Measurements from ENCODE around the gene CAMK4.

The CAMK4 gene

DNA sequence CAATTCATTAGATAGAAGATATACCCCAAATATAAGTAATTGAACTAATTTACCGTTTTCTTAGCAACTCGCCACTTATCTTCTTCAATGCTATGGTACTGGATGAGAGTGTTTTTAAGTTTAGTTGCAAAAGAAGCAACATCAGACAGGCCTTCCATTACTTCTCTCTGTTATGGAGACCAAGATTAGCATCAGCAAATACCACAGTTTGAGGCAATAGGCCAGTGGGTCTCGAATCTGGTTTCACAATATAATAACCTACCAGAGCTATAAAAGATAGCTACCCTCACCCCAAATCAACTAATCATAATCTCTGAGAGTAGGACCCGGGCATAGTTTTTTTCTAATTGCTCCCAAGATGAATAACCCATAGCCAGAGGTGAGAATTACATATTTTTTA is 283.1 kb downstream of the CAMK4 start:
- DNase-seq = no peak

- DNase-seq = no peak
Observed at GRCh38 chr5:111509119-111509518, 284.9 kb downstream of the CAMK4 start.

DNA sequence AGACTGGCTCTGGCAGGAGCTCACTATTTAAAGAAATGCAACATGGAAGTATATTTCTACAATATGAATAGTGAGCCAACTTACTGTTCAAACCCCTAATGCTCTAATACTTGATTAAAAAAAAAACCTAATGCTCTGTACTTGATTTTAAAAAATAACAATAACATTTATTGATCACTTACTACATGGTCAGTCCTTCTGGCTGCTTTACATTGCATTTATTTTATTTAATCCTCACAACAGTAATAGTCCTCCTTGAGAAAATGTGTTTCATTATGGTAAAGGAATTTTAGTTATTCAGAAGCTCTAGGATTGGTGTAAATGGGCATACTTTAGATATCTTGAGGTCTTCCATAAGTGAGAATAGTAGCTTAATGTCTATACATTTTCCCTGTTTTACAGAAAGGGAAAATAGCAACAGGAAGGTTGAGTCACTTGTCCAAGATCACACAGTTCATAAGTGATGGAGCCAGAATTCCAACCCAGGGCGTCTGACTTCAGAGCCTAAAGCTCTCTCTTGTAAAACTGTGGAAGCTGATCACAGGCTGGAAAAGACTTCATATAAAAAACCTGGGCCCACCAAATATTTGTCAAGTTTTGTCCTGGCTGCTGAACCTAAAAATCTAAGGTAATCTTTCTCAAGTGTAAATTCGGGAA is 287.1 kb downstream of the CAMK4 start:
- no peak for DNase-seq

- DNase-seq = peak; percentile 39
Observed at GRCh38 chr5:111511831-111512374, 287.7 kb downstream of the CAMK4 start.

- peak; percentile 95 for DNase-seq
Observed at GRCh38 chr5:111512375-111513130, 288.4 kb downstream of the CAMK4 start, which contains the start of gene STARD4. Gene STARD4 (minus strand): TSS chr5:111512535. CDS start chr5:111507433, 5,102 bp downstream.

DNA sequence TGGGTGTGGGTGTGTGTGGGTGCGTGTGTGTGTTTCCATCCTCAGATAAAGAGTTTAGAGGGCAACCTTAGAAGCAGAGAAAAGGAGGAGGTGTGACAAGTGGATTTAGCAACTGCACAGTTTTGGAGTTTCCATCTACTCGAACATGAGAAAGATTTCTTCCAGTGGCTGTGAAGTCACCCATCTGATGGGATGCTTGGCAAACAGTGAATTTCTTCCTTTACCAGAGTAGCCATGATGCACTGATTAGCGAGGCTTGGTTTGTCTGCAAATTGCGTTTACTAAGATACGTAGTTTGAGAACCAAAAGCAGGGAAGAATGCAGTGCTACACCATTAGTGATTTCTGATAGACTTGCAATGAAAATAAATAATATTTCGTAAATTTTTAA is 288.9 kb downstream of the CAMK4 start:
- DNase-seq = no peak

DNA sequence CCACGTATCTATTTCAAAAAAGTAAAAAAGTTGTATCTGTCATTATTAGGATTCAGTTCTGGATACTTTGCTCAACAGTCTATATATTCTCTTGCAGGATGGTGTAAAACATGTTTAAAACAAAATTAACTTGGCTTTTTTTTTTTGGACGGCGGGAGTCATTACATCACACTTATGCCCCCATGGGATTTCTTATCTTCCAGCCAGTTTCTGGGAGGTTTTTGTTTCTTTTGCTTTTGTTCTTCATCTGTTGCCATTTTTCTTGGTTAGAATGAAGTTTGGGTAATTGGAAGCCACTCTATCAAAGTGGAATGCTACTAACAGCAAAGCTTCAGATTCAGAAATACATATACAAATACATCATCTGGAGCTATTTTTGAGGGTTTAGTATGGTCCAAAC is 289.9 kb downstream of the CAMK4 start:
- no peak for DNase-seq

- DNase-seq = no peak
Observed at GRCh38 chr5:111517853-111518501, 293.8 kb downstream of the CAMK4 start.

- no peak for DNase-seq
Observed at GRCh38 chr5:111518777-111519176, 294.6 kb downstream of the CAMK4 start.

GRCh38 chr5:111520908-111521307 is 296.7 kb downstream of the CAMK4 start:
- no peak for DNase-seq

DNA sequence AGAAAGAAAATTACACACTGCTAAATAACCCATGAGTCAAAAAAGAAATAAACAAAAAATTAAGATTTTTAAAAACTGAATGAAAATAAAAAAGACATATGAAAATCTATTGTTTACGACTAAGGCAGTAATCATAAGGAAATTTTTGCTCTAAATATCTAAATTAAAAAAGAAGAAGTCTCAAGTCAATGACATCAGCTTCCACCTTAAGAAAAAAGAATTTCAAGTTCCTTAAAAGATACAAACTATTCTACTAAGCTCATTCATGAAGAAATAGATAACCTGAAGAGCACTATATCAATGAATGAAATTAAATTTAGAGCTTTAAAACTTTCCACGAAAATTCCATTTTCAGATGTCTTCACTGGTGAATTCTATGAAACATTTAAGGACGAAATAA is 303.9 kb downstream of the CAMK4 start:
- no peak for DNase-seq

DNA sequence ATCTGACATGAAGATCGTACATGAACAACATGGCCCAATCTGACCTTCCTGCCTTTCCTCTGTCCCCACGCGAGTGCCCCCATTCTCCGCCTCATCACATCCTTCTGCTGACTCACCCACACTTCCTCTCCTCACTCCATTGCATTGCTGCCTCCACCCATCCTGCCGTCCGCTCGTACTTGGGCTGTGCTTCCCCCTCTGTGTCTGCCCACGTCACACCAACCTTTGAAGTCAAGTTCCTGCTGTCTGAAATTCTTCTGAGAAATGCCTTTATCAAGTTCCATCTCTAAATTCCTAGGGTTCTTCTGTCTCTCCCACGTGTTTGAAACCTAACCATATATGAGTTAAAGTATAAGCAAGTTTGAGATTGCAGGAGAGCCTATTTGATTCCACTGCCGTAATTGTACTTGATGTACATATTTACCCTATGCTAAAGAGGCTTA is 306.1 kb downstream of the CAMK4 start:
- DNase-seq = no peak

- no peak for DNase-seq
Observed at GRCh38 chr5:111532886-111533582, 308.9 kb downstream of the CAMK4 start.

DNA sequence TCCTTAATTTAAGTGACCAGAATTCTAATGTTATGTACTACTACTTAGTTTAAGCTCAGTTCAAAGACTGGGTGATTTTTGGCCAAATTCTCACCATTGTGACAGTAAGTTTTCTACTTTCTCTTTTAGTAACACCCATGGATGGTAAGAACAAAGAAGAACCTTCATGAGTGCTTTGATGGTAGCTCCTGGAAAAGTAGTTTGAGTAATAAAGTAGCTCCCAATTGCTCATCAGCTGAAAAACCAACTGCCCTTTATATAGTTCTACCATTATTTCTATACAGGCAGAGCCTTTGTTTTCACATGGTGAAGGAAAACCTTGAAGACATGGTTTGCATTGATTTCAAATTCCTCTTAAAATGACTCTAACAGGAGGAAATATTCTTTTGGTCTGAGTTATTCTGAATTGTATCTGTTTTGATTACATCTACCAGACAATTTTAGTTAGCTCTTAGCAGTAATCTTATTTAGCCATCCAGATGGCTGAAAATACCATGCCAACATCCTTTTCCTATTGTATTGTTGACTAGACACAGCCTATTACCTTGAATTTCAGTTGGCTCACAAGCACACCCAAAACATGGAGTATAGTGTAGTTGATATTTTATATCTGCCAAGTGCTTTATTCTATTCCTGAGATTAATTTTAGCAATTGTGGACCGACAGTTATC is 311.8 kb downstream of the CAMK4 start:
- no peak for DNase-seq

DNA sequence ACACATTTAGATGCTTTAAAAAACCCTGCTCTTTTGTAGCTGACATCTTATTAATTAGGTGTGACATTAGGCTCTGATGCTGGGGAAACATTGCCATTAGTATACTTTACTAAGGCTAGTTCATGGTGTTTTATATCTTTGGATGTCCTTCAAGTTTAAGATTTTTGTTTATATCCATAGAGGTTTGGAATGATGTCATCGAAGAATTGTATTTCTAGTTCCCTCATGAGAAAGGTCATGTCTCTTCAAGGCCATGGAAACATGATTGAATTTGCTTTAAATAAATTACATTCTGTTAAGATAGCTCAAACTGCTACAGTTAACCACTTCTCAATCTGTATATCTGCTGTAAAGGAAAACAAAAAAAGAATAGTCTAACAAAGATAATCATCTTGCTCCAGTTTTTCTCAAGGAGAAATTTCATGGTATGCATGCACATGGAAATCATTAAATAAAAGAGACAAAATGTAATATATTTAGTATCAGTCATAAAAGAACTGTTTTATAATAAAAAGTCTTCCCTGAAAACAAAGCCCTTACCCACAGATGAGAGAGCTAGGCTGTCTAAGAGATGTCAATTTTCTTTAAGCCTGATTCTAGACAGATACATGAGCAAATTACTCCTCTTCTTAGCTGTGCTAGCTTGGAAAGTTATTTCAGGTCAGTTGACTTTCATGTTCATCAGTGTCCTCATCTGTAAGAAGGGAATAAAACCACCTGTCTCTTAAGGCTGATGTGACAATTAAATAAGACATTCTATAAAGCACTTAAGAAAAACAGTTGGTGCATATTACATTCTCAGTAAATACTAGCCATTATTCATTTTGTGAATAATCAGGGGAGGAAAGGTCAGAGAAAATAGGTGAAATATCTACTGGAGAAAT is 313.2 kb downstream of the CAMK4 start:
- DNase-seq = no peak
